Cardiac atrium fibroblast (primary cell): ENCODE measurements around the gene PCDHA1. TPM values are rescaled to one million over a fixed set of nuclear protein-coding genes. Genes with fewer than 3 reads are reported as not detected.

ENCODE experiments used
- total RNA-seq: library from RNA; depleted of rRNA; stranded (reverse); fragments of >200 nt; gene quantifications from 2 replicates; pipeline ENCODE4 v1.2.3, GENCODE V29; 2015

The PCDHA1 gene
- total RNA-seq, 1 donor from 2014 or later = not detected

DNA sequence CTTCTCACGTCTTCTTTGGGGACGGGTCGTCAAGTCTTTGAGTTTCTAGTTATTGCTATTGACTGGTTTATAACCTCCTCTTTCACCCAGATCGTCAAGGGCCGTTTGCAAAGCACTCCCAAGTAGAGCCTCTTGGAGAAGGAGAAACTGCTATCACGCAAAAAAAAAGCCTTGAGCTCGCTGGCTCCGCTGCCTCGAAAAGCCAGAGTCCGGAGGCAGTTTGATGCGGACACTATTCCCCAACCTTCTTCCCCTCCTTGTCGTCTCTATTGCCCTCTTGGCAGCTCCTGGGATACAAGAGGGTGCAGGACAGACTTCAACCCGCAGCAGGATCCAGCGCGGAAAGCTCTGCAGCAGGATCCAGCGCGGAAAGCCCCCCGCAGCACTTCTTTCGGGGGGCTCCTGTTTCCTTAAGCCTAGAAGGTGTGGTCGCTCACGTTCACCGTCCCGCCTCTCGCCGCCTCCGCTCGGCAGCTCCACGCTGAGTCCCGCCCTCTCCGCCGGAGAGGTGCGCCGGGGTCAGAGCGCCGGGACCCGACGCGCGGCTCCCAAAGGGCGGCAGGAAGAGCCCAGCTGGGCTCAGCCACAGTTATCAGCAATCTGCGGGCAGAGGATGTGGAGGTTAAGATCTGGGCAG lies 140.0 kb downstream of the PCDHA1 start, which contains the start of gene PCDHAC1:
TSS of gene PCDHAC1 (plus strand) at position 494 of the 637 bp plus-strand sequence. CDS start 594 bp downstream, outside the sequence.

DNA sequence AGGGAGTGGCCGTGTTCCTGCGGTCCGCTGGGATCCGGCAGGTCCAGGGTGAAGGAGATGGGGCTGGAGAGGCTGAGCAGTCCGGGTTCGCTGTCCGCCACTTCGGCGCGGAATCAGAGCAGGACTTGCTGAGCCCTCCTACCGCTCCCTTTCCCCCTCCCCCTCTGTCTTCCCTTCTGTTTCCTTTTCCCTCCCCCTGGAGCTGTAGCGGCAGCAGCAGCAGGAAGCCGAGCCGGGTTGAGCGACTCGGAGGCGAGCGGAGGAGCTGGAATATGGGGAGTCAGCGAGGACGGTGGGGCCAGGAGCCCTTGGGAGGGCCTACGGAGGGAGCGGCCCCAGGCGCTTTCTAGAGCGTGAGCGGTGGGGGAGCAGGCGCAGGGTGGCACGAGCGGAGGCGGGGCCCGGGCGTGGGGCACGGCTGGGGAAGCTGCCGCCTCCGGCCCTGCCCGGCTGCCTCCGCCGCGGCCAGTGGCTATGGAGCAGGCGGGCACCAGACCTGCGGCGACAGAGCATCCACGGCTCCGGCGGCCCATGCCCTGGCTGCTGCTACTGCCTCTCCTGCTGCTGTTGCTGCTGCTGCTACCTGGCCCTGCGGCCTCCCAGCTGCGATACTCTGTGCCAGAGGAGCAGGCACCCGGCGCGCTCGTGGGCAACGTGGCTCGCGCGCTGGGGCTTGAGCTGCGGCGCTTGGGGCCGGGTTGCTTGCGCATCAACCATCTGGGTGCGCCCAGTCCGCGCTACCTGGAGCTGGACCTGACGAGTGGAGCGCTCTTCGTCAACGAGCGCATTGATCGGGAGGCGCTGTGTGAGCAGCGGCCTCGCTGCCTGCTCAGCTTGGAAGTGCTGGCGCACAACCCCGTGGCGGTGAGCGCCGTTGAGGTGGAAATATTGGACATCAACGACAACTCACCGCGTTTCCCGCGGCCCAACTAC lies 180.6 kb downstream of the PCDHA1 start, which contains the start of gene PCDHAC2:
TSS of gene PCDHAC2 (plus strand) at position 184 of the 933 bp plus-strand sequence. CDS start at position 475, 291 bp downstream.

DNA sequence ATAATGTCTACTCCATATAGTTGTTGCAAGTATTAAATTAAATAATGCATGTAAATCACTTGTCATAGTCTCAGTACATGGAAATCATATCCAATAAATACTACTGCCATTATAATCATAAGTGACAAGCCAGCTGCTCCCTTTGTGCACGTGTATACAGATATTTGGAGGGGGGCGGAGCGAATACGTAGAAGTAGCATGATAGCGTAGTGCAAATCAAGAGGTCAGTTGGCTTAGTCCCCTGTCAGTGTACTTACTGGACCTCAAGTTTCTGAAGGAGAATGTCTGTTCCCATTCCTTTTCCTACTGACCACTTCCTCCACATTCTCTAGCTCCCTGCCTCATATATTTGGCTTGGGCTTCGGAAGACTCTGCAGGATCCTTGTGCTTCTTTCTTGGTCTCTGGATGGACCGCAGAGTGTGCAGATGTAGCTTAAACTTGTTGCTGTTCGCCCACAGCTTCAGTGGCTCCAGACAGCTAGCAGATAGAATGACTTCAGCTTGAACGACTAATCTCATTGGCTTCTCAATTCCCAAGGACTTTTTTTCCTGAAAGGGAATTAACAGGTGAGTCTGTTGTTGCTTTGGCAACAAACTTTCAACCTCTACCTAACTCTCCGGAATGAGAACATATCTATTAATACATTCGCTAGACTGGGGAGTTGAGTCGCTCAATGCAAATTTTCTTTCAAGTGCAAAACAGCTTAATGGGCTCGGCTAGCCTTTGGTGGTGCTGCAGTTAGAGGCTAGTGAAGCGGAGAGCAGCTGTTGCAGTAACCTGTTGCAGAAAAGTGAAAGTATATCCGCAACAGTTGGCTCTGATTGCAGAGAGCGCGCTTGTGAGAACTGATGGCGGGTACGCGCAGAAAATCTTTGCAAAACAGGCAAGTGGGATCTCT lies 264.9 kb downstream of the PCDHA1 start, which contains the start of gene PCDHB1:
TSS of gene PCDHB1 (plus strand) at position 753 of the 899 bp plus-strand sequence. CDS start at position 850, 97 bp downstream.

Other genes with a start within 250 kb of the PCDHA1 start
- gene EIF4EBP3, start 238.5 kb upstream of the PCDHA1 start, total RNA-seq = 2.1 and 5.2 TPM in 2 replicates
- gene SRA1, start 228.7 kb upstream of the PCDHA1 start, total RNA-seq = 40.5 and 51.4 TPM in 2 replicates
- 7.3 and 9.6 TPM in 2 replicates for gene APBB3, start 221.5 kb upstream of the PCDHA1 start, total RNA-seq
- 27.2 and 36.3 TPM in 2 replicates for gene SLC35A4, start 221.3 kb upstream of the PCDHA1 start, total RNA-seq
- gene CD14, start 153.0 kb upstream of the PCDHA1 start, total RNA-seq = 1.1 and 14.7 TPM in 2 replicates
- 5.6 and 15.7 TPM in 2 replicates for gene TMCO6, start 146.7 kb upstream of the PCDHA1 start, total RNA-seq
- 60.4 and 70.4 TPM in 2 replicates for gene NDUFA2, start 138.5 kb upstream of the PCDHA1 start, total RNA-seq
- gene IK, start 138.3 kb upstream of the PCDHA1 start, total RNA-seq = 60.8 and 62.6 TPM in 2 replicates
- gene WDR55, start 121.2 kb upstream of the PCDHA1 start, total RNA-seq = 14.6 and 21.1 TPM in 2 replicates
- not detected in 2 replicates for gene DND1, start 112.6 kb upstream of the PCDHA1 start, total RNA-seq
- 57.8 and 66.9 TPM in 2 replicates for gene HARS1, start 94.8 kb upstream of the PCDHA1 start, total RNA-seq
- 17.3 and 25.1 TPM in 2 replicates for gene HARS2, start 94.7 kb upstream of the PCDHA1 start, total RNA-seq
- gene ZMAT2, start 85.7 kb upstream of the PCDHA1 start, total RNA-seq = 21.2 and 23.8 TPM in 2 replicates
- not detected in 2 replicates for gene PCDHA2, start 8.7 kb downstream of the PCDHA1 start, total RNA-seq
- not detected in 2 replicates for gene PCDHA3, start 14.9 kb downstream of the PCDHA1 start, total RNA-seq
- 0.16 TPM in 1 of 2 replicates, not detected in the other for gene PCDHA4, start 20.9 kb downstream of the PCDHA1 start, total RNA-seq
- not detected in 2 replicates for gene PCDHA5, start 35.5 kb downstream of the PCDHA1 start, total RNA-seq
- gene PCDHA6, start 41.8 kb downstream of the PCDHA1 start, total RNA-seq = not detected in 2 replicates
- 0.16 and 0.72 TPM in 2 replicates for gene PCDHA7, start 48.1 kb downstream of the PCDHA1 start, total RNA-seq
- not detected in 2 replicates for gene PCDHA8, start 55.0 kb downstream of the PCDHA1 start, total RNA-seq
- gene PCDHA9, start 62.2 kb downstream of the PCDHA1 start, total RNA-seq = under 0.01 TPM in 1 of 2 replicates, not detected in the other
- gene PCDHA10, start 69.8 kb downstream of the PCDHA1 start, total RNA-seq = not detected in 2 replicates
- gene PCDHA11, start 82.8 kb downstream of the PCDHA1 start, total RNA-seq = not detected in 2 replicates
- gene PCDHA12, start 89.2 kb downstream of the PCDHA1 start, total RNA-seq = under 0.01 and 0.16 TPM in 2 replicates
- gene PCDHA13, start 96.0 kb downstream of the PCDHA1 start, total RNA-seq = not detected in 2 replicates
- not detected in 2 replicates for gene PCDHAC1, start 140.2 kb downstream of the PCDHA1 start, total RNA-seq
- gene PCDHAC2, start 180.3 kb downstream of the PCDHA1 start, total RNA-seq = under 0.01 and 0.49 TPM in 2 replicates